HG03558 (cell line): ENCODE results near the gene AHCYL2.

Experiments used
- ATAC-seq: cut with Tn5 transposase; IDR thresholded peaks from one replicate; pipeline ENCODE4 v1.9.1; 2021; ENCODE audit warnings: moderate number of reproducible peaks; ENCODE audit not compliant: unreplicated experiment; ENCODE audit errors: extremely low read depth

AHCYL2 gene

GRCh38 chr7:129376076-129376777, 151.4 kb downstream of the AHCYL2 start:
- ATAC-seq: no peak

GRCh38 chr7:129376778-129377700, 152.2 kb downstream of the AHCYL2 start:
- ATAC-seq: no peak

GRCh38 chr7:129381710-129382484, 157.1 kb downstream of the AHCYL2 start:
- no peak for ATAC-seq

- ATAC-seq: no peak
Measured at GRCh38 chr7:129383542-129384132, 158.8 kb downstream of the AHCYL2 start.

- no peak for ATAC-seq
Measured at GRCh38 chr7:129385116-129385515, 160.3 kb downstream of the AHCYL2 start.

- no peak for ATAC-seq
Measured at GRCh38 chr7:129385598-129385997, 160.8 kb downstream of the AHCYL2 start.

GRCh38 chr7:129386506-129386905, 161.7 kb downstream of the AHCYL2 start:
- ATAC-seq: no peak

GRCh38 chr7:129387537-129387936, 162.7 kb downstream of the AHCYL2 start:
- no peak for ATAC-seq

GRCh38 chr7:129388333-129389098, 163.7 kb downstream of the AHCYL2 start:
- ATAC-seq: no peak

GRCh38 chr7:129389829-129390228, 165.0 kb downstream of the AHCYL2 start:
- ATAC-seq: no peak

GRCh38 chr7:129390314-129390713, 165.5 kb downstream of the AHCYL2 start:
- no peak for ATAC-seq

GRCh38 chr7:129391546-129392171, 166.8 kb downstream of the AHCYL2 start:
- ATAC-seq: no peak

GRCh38 chr7:129393255-129393654, 168.4 kb downstream of the AHCYL2 start:
- ATAC-seq: no peak

- ATAC-seq: no peak
Measured at GRCh38 chr7:129394101-129394500, 169.3 kb downstream of the AHCYL2 start.

GRCh38 chr7:129394982-129395914, 170.4 kb downstream of the AHCYL2 start:
- no peak for ATAC-seq

GRCh38 chr7:129401228-129401966, 176.6 kb downstream of the AHCYL2 start:
- ATAC-seq: no peak
